NCI-H1105 treated with DMSO at 0.1 percent for 48 hours (cell line): ENCODE results near the gene B3GALT6.
"Not testable (repeated sequence)": the region's sequence is repeated elsewhere in the genome, so short reads cannot be mapped to it uniquely, and the experiment has no call there.

ENCODE experiments used
- DNase-seq: peaks from one replicate; lab custom pipeline; 2025; lab: John Stamatoyannopoulos, UW

The B3GALT6 gene

GRCh38 chr1:1232208-1232795 lies at the start of gene B3GALT6:
Gene B3GALT6, plus strand, starts transcription at chr1:1232237. Its CDS starts 42 bp downstream, at chr1:1232279.
- no peak for DNase-seq

GRCh38 chr1:1182491-1183220 lies 49.4 kb upstream of the B3GALT6 start:
- no peak for DNase-seq

- DNase-seq = no peak
Observed at GRCh38 chr1:1183221-1183747, 48.8 kb upstream of the B3GALT6 start.

GRCh38 chr1:1183833-1184775 lies 47.9 kb upstream of the B3GALT6 start:
- no peak for DNase-seq

GRCh38 chr1:1185101-1185765 lies 46.8 kb upstream of the B3GALT6 start:
- DNase-seq = no peak

GRCh38 chr1:1187938-1188337 lies 44.1 kb upstream of the B3GALT6 start:
- DNase-seq = no peak

GRCh38 chr1:1189111-1189510 lies 42.9 kb upstream of the B3GALT6 start:
- no peak for DNase-seq

- no peak for DNase-seq
Observed at GRCh38 chr1:1191734-1192133, 40.3 kb upstream of the B3GALT6 start.

- DNase-seq = no peak
Observed at GRCh38 chr1:1194723-1195122, 37.3 kb upstream of the B3GALT6 start.

- DNase-seq = not testable (repeated sequence)
Observed at GRCh38 chr1:1195726-1196125, 36.3 kb upstream of the B3GALT6 start.

- DNase-seq = no peak
Observed at GRCh38 chr1:1196431-1197187, 35.4 kb upstream of the B3GALT6 start.

- no peak for DNase-seq
Observed at GRCh38 chr1:1197188-1197500, 34.9 kb upstream of the B3GALT6 start.

- DNase-seq = no peak
Observed at GRCh38 chr1:1197551-1198422, 34.2 kb upstream of the B3GALT6 start.

GRCh38 chr1:1198423-1199140 lies 33.5 kb upstream of the B3GALT6 start:
- no peak for DNase-seq

- DNase-seq = no peak
Observed at GRCh38 chr1:1199141-1199960, 32.7 kb upstream of the B3GALT6 start.

- DNase-seq = no peak
Observed at GRCh38 chr1:1199961-1200875, 31.8 kb upstream of the B3GALT6 start.
